PC-3 (cell line): ENCODE results near the gene FANCD2. TPM values are rescaled to one million over a fixed set of nuclear protein-coding genes. Genes with fewer than 3 reads are reported as not detected.
"Not testable (repeated sequence)": the region's sequence is repeated elsewhere in the genome, so short reads cannot be mapped to it uniquely, and the experiment has no call there.

Experiments used
- ATAC-seq: fragments of 200-7000 bp; cut with Tn5 transposase; 2 replicates; pipeline ENCODE4 v1.9.1; 2020; ENCODE audit warnings: mild to moderate bottlenecking, moderate library complexity
- BruUV-seq: library from RNA; stranded (reverse); fragments of 400-500 nt; replicated peaks from 2 replicates; lab custom pipeline; 2021; lab: Mats Ljungman, UMichigan
- CTCF ChIA-PET: fragments of 300-600 bp; sonication (Branson Sonifier 250); formaldehyde crosslinking; loops from one replicate; lab custom pipeline; 2022; ENCODE audit warnings: antibody characterized with exemption; lab: Charles Lee
- POLR2A ChIA-PET: fragments of 300-600 bp; sonication (Branson Sonifier 250); formaldehyde crosslinking; loops from one replicate; lab custom pipeline; 2022; ENCODE audit warnings: antibody characterized with exemption; ENCODE audit not compliant: unreplicated experiment; lab: Charles Lee
- DNase-seq: peaks from one replicate; pipeline ENCODE4 v3.0.0-alpha.2; 2015
- H2AFZ ChIP-seq: fragments of 300-600 bp; sonication (generic); 2 replicates; pipeline ENCODE4 v1.6.0; 2016; ENCODE audit warnings: antibody characterized with exemption, low read length
- H3F3A ChIP-seq: fragments of 300-600 bp; sonication (generic); one replicate; pipeline ENCODE4 v1.6.0; 2017; ENCODE audit warnings: antibody characterized with exemption, low read length, control low read depth, mild to moderate bottlenecking; ENCODE audit not compliant: unreplicated experiment
- H3K27ac ChIP-seq: fragments of 300-600 bp; sonication (generic); 2 replicates; pipeline ENCODE4 v1.5.1; 2016; ENCODE audit warnings: mild to moderate bottlenecking, low read length
- H3K27me3 ChIP-seq: fragments of 300-600 bp; sonication (generic); 2 replicates; pipeline ENCODE4 v1.6.1; 2016; ENCODE audit warnings: low read length, mixed read lengths
- H3K36me3 ChIP-seq: fragments of 300-600 bp; sonication (generic); 2 replicates; pipeline ENCODE4 v1.6.1; 2016; ENCODE audit warnings: low read depth, mixed run types, low read length, mixed read lengths
- H3K4me1 ChIP-seq: fragments of 300-600 bp; sonication (generic); 2 replicates; pipeline ENCODE4 v1.5.1; 2016; ENCODE audit warnings: low read length; ENCODE audit not compliant: insufficient read depth
- H3K4me2 ChIP-seq: fragments of 300-600 bp; sonication (generic); 2 replicates; pipeline ENCODE4 v1.6.0; 2016; ENCODE audit warnings: low read length
- H3K4me3 ChIP-seq: fragments of 300-600 bp; sonication (generic); 2 replicates; pipeline ENCODE4 v1.5.1; 2016; ENCODE audit warnings: mild to moderate bottlenecking, low read length, mixed read lengths
- H3K79me2 ChIP-seq: fragments of 300-600 bp; sonication (generic); 2 replicates; pipeline ENCODE4 v1.6.1; 2017; ENCODE audit warnings: low read length, mixed read lengths
- H3K9ac ChIP-seq: fragments of 300-600 bp; sonication (generic); 2 replicates; pipeline ENCODE4 v1.6.0; 2016; ENCODE audit warnings: mild to moderate bottlenecking, low read length
- H3K9me2 ChIP-seq: fragments of 300-600 bp; sonication (generic); replicated peaks from 2 replicates; pipeline ENCODE4 v1.6.1; 2016; ENCODE audit warnings: mixed run types, low read length, mixed read lengths
- H3K9me3 ChIP-seq: fragments of 300-600 bp; sonication (generic); 2 replicates; pipeline ENCODE4 v1.6.1; 2016; ENCODE audit warnings: low read length, mixed read lengths
- H4K20me1 ChIP-seq: fragments of 300-600 bp; sonication (generic); 2 replicates; pipeline ENCODE4 v1.6.1; 2016; ENCODE audit warnings: low read length, mixed read lengths
- EZH2 ChIP-seq: fragments of 300-600 bp; sonication (generic); IDR thresholded peaks from one replicate; pipeline ENCODE4 v1.6.1; 2017; ENCODE audit warnings: antibody characterized with exemption, mild to moderate bottlenecking, low read length; ENCODE audit not compliant: unreplicated experiment
- EZH2phosphoT487 ChIP-seq: fragments of 300-600 bp; sonication (generic); IDR thresholded peaks from 2 replicates; pipeline ENCODE4 v1.6.1; 2018; ENCODE audit warnings: mild to moderate bottlenecking, antibody characterized with exemption, low read length, borderline replicate concordance
- intact Hi-C: fragments of 100-400 bp; cut with micrococcal nuclease; formaldehyde crosslinking; loops from 2 replicates; pipeline ENCODE4 v1.9.0; 2023
- total RNA-seq: library from RNA; depleted of rRNA; stranded (reverse); fragments of >200 nt; gene quantifications from 2 replicates; pipeline ENCODE4 v1.2.3, GENCODE V29; 2014
- TF ChIP-seq, protein P1 (sequence below): fragments of 300-600 bp; sonication (generic); conservative IDR thresholded peaks from 2 replicates; pipeline ENCODE4 v1.5.1; 2017; ENCODE audit warnings: antibody characterized with exemption, low read depth, mild to moderate bottlenecking, low read length

Gene FANCD2
- total RNA-seq, 1 experiment from 2014 or later = 67.9 TPM

GRCh38 chr3:10015461-10015904, 10.8 kb upstream of the FANCD2 start:
- Histone ChIP-seq H4K20me1 (no peaks in the 10 kb centered on the region), H3K4me3 (no peak overlapping the region), H3F3A (no peaks in the 10 kb centered on the region), H3K36me3 (no peaks in the 10 kb centered on the region), H3K27ac (peak overlapping the region; percentile 43; the same call in 1 of the 2 replicates), H3K27me3 (no peaks in the 10 kb centered on the region), H3K9me3 (no peaks in the 10 kb centered on the region), H2AFZ (no peak overlapping the region), H3K9me2 (no peaks in the 10 kb centered on the region), H3K79me2 (no peaks in the 10 kb centered on the region), H3K4me1 (peaks cover 32% of the 10 kb centered on the region), H3K9ac (no peak overlapping the region), H3K4me2 (peak overlapping the region; percentile 21)
- ChIA-PET POLR2A (interaction anchor here (0.6 kb wide), 2 partner anchors 11 to 164 kb away, joined by 3 to 4 read pairs; no protein-coding TSS in a partner anchor), CTCF (no interaction called here)
- ATAC-seq = no peak
- peak; percentile 75 for DNase-seq
- BruUV-seq = no TSS peak
- intact Hi-C loops = no loop called here
- TF ChIP-seq EZH2phosphoT487 (no peak), EZH2 (no peak)
- TF ChIP-seq, protein P1, sequence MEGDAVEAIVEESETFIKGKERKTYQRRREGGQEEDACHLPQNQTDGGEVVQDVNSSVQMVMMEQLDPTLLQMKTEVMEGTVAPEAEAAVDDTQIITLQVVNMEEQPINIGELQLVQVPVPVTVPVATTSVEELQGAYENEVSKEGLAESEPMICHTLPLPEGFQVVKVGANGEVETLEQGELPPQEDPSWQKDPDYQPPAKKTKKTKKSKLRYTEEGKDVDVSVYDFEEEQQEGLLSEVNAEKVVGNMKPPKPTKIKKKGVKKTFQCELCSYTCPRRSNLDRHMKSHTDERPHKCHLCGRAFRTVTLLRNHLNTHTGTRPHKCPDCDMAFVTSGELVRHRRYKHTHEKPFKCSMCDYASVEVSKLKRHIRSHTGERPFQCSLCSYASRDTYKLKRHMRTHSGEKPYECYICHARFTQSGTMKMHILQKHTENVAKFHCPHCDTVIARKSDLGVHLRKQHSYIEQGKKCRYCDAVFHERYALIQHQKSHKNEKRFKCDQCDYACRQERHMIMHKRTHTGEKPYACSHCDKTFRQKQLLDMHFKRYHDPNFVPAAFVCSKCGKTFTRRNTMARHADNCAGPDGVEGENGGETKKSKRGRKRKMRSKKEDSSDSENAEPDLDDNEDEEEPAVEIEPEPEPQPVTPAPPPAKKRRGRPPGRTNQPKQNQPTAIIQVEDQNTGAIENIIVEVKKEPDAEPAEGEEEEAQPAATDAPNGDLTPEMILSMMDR = no peak

- POLR2A ChIA-PET = interaction anchor here (0.6 kb wide), 1 partner anchor 275 kb away, joined by 3 read pairs; no protein-coding TSS in a partner anchor
- Histone ChIP-seq H3K4me2 (no peak overlapping the region), H4K20me1 (no peaks in the 10 kb centered on the region), H3F3A (no peaks in the 10 kb centered on the region), H3K9ac (no peak overlapping the region), H3K27ac (no peak overlapping the region), H3K9me3 (no peaks in the 10 kb centered on the region), H2AFZ (no peak overlapping the region), H3K4me3 (no peak overlapping the region), H3K36me3 (peaks cover 10% of the 10 kb centered on the region; the same call in 1 of the 2 replicates), H3K79me2 (no peaks in the 10 kb centered on the region), H3K4me1 (peaks cover 23% of the 10 kb centered on the region), H3K27me3 (no peaks in the 10 kb centered on the region), H3K9me2 (no peaks in the 10 kb centered on the region)
- intact Hi-C loops = no loop called here
- DNase-seq = peak; percentile 74
- no TSS peak for BruUV-seq
- peak; percentile 64 for ATAC-seq
- CTCF ChIA-PET = no interaction called here
- TF ChIP-seq EZH2 (no peak), EZH2phosphoT487 (no peak)
- TF ChIP-seq, protein P1 = no peak
These were observed 8.5 kb upstream of the FANCD2 start for GRCh38 chr3:10017636-10018292.

GRCh38 chr3:10018806-10019205, 7.4 kb upstream of the FANCD2 start:
- ATAC-seq, BruUV-seq, H3K27me3 ChIP-seq, intact Hi-C loops, H3F3A ChIP-seq, H4K20me1 ChIP-seq, H3K4me2 ChIP-seq, H3K9me2 ChIP-seq, H3K4me3 ChIP-seq, H3K9me3 ChIP-seq, CTCF ChIA-PET, H3K9ac ChIP-seq, H3K79me2 ChIP-seq, H3K27ac ChIP-seq, DNase-seq, H2AFZ ChIP-seq: not testable (repeated sequence)
- Histone ChIP-seq H3K4me1 (peaks cover 30% of the 10 kb centered on the region), H3K36me3 (peaks cover 14% of the 10 kb centered on the region; the same call in 1 of the 2 replicates)
- POLR2A ChIA-PET = interaction anchor here (0.6 kb wide), 1 partner anchor 39 kb away, joined by 3 read pairs; no protein-coding TSS in a partner anchor
